SU-DHL-6 (cell line): Measurements from ENCODE around the gene WDR62.

Experiments
- H2AFZ ChIP-seq: fragments of 200-600 bp; sonication (generic); 2 replicates; pipeline ENCODE4 v1.6.1; 2014; ENCODE audit warnings: low read depth, mild to moderate bottlenecking, moderate library complexity, mixed read lengths, antibody characterized with exemption, low read length; ENCODE audit not compliant: severe bottlenecking
- H3F3A ChIP-seq: fragments of 200-600 bp; shearing (Covaris generic); 2 replicates; pipeline ENCODE4 v1.6.0; 2016; ENCODE audit warnings: antibody characterized with exemption, mild to moderate bottlenecking; ENCODE audit not compliant: insufficient read depth
- H3K27ac ChIP-seq: fragments of 200-600 bp; sonication (generic); 2 replicates; pipeline ENCODE4 v1.5.1; 2016; ENCODE audit warnings: low read depth, mild to moderate bottlenecking, low read length, moderate library complexity, mixed read lengths
- H3K27me3 ChIP-seq: fragments of 200-600 bp; sonication (generic), shearing (Covaris generic); 2 replicates; pipeline ENCODE4 v1.6.0; 2014; ENCODE audit warnings: mild to moderate bottlenecking, low read length
- H3K36me3 ChIP-seq: fragments of 200-600 bp; sonication (generic); 2 replicates; pipeline ENCODE4 v1.6.1; 2014; ENCODE audit warnings: mild to moderate bottlenecking, low read length, mixed read lengths
- H3K4me2 ChIP-seq: fragments of 300-600, 200-600 bp; shearing (Covaris generic), sonication (generic); 2 replicates; pipeline ENCODE4 v1.6.0; 2014; ENCODE audit warnings: low read length, low read depth, mild to moderate bottlenecking; ENCODE audit not compliant: poor library complexity, severe bottlenecking
- H3K4me3 ChIP-seq: fragments of 200-600 bp; sonication (generic); 2 replicates; pipeline ENCODE4 v1.5.1; 2014; ENCODE audit warnings: antibody characterized with exemption, low read length, mild to moderate bottlenecking, mixed read lengths; ENCODE audit not compliant: insufficient read depth, poor library complexity, severe bottlenecking
- H3K79me2 ChIP-seq: fragments of 200-600 bp; sonication (generic); 2 replicates; pipeline ENCODE4 v1.6.1; 2014; ENCODE audit warnings: mild to moderate bottlenecking, low read length, moderate library complexity; ENCODE audit not compliant: insufficient read depth
- H3K9ac ChIP-seq: fragments of 200-600 bp; sonication (generic); 2 replicates; pipeline ENCODE4 v1.7.0; 2014; ENCODE audit warnings: mild to moderate bottlenecking, low read length
- H3K9me2 ChIP-seq: fragments of 200-600 bp; sonication (generic); replicated peaks from 2 replicates; pipeline ENCODE4 v1.6.1; 2014; ENCODE audit warnings: low read length; ENCODE audit not compliant: insufficient read depth
- H3K9me3 ChIP-seq: fragments of 200-600 bp; sonication (generic); 2 replicates; pipeline ENCODE4 v1.6.1; 2014; ENCODE audit warnings: low read length, mixed read lengths; ENCODE audit not compliant: insufficient read depth
- H4K20me1 ChIP-seq: fragments of 200-600 bp; sonication (generic); 2 replicates; pipeline ENCODE4 v1.6.1; 2014; ENCODE audit warnings: low read depth, mild to moderate bottlenecking, antibody characterized with exemption, low read length, moderate library complexity, mixed read lengths
- EZH2phosphoT487 ChIP-seq: fragments of 200-600 bp; sonication (generic), shearing (Covaris generic); conservative IDR thresholded peaks from 2 replicates; pipeline ENCODE4 v1.6.1; 2018; ENCODE audit warnings: mild to moderate bottlenecking, antibody characterized with exemption, low read length, moderate library complexity, mixed read lengths
- TF ChIP-seq, protein P1 (sequence below): fragments of 200-600 bp; sonication (generic); IDR thresholded peaks from one replicate; pipeline ENCODE4 v1.5.1; 2017; ENCODE audit warnings: antibody characterized with exemption, mild to moderate bottlenecking, low read length, moderate library complexity; ENCODE audit not compliant: insufficient read depth, poor library complexity, severe bottlenecking

The WDR62 gene

GRCh38 chr19:36051637-36052036, 3.1 kb upstream of the WDR62 start:
- Histone ChIP-seq H3K79me2 (peaks cover 19% of the 10 kb centered on the region), H3K27ac (no peak overlapping the region), H4K20me1 (no peaks in the 10 kb centered on the region; the same call in 1 of the 2 replicates), H3K9me3 (no peaks in the 10 kb centered on the region), H3K36me3 (no peaks in the 10 kb centered on the region), H3K4me3 (no peak overlapping the region), H2AFZ (no peak overlapping the region), H3K9ac (no peak overlapping the region), H3K9me2 (no peaks in the 10 kb centered on the region), H3K4me2 (no peak overlapping the region), H3K27me3 (no peaks in the 10 kb centered on the region), H3F3A (peaks cover 14% of the 10 kb centered on the region)
- TF ChIP-seq, protein P1, sequence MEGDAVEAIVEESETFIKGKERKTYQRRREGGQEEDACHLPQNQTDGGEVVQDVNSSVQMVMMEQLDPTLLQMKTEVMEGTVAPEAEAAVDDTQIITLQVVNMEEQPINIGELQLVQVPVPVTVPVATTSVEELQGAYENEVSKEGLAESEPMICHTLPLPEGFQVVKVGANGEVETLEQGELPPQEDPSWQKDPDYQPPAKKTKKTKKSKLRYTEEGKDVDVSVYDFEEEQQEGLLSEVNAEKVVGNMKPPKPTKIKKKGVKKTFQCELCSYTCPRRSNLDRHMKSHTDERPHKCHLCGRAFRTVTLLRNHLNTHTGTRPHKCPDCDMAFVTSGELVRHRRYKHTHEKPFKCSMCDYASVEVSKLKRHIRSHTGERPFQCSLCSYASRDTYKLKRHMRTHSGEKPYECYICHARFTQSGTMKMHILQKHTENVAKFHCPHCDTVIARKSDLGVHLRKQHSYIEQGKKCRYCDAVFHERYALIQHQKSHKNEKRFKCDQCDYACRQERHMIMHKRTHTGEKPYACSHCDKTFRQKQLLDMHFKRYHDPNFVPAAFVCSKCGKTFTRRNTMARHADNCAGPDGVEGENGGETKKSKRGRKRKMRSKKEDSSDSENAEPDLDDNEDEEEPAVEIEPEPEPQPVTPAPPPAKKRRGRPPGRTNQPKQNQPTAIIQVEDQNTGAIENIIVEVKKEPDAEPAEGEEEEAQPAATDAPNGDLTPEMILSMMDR: no peak
- TF ChIP-seq EZH2phosphoT487: no peak

DNA sequence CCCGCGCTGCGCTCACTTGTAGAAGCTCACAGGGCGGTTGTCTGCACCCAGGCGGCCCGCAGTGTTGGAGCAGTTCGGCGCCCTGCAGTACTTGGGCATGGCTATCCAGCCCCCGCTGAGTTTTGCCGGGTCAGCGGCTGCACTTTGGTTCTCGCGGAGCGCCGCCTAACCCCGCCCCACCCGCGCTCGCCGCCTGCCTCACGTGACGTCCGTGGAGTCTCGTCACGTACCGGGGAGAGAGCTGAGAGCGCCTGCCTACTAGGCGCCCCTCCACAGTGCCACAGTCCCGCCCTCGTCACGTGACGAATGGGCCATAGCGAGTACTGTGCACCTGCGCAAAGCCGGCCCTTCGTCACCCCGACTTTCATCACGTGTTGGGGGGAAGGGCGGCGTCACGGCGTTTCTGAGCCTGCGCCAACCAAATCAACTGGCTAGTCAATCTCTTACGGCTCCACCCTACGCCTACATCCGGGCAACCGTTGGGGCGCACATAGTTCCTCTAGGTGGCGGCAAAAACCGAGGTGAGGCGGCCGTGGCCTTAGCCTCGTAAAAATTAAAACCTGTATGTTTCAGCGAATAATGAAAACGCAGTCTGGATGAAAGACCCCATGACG, 471 bp upstream of the WDR62 start, which contains the start of gene THAP8:
TSS of gene THAP8 (minus strand) at position 167 of the 614 bp plus-strand sequence. CDS start at position 99, 68 bp downstream.
- no peaks in the 10 kb centered on the region; the same call in 1 of the 2 replicates for H4K20me1 ChIP-seq
- H3K9me3 ChIP-seq: no peaks in the 10 kb centered on the region
- H2AFZ ChIP-seq: peak within 1 kb of the TSS; percentile 84
- peak within 1 kb of the TSS; percentile 77 for H3K4me3 ChIP-seq
- TF ChIP-seq, protein P1: no peak
- TF ChIP-seq EZH2phosphoT487: no peak
- H3K9me2 ChIP-seq: no peaks in the 10 kb centered on the region
- peak within 1 kb of the TSS; percentile 92 for H3K9ac ChIP-seq
- peaks cover 43% of the 10 kb centered on the region for H3K79me2 ChIP-seq
- peak within 1 kb of the TSS; percentile 81 for H3K4me2 ChIP-seq
- H3K27me3 ChIP-seq: no peaks in the 10 kb centered on the region
- H3K27ac ChIP-seq: peak within 1 kb of the TSS; percentile 94
- peaks cover 14% of the 10 kb centered on the region for H3F3A ChIP-seq
- H3K36me3 ChIP-seq: no peaks in the 10 kb centered on the region

DNA sequence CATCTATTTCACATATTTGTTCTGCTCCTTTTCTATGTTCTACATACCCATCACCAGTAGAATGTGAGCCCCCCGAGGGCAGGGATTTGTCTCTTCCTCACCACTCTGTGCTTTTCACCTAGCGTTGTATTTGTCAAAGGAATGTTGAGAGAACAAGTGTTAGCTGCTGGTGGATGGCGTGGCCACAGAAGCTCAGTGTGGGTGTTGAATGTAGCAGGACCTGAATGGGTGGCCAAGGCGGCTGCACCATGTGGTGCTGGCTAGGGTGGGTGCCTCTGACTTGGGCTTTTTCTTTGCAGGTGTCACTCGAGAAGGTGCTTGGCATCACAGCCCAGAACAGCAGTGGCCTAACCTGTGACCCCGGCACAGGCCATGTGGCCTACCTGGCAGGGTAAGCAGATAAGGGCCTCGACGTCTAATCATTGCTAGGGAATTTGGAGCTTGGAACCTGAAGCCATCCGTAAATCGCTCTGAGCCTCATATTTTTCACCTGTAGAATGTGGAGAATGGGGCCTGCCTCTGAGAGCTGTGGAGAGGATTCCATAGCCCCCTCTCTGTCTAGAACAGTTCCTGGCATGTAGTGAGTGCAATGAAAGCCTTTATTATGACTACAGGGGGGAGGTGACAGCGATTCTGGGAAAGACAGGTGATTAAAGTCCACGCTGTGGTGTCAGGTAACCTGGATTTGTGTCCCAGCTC, 3.9 kb downstream of the WDR62 start:
- no peaks in the 10 kb centered on the region; the same call in 1 of the 2 replicates for H4K20me1 ChIP-seq
- H3K4me2 ChIP-seq: no peak overlapping the region
- H3K9me2 ChIP-seq: no peaks in the 10 kb centered on the region
- no peaks in the 10 kb centered on the region for H3K9me3 ChIP-seq
- H3F3A ChIP-seq: peaks cover 5% of the 10 kb centered on the region
- no peaks in the 10 kb centered on the region for H3K27me3 ChIP-seq
- H2AFZ ChIP-seq: no peak overlapping the region
- no peaks in the 10 kb centered on the region for H3K36me3 ChIP-seq
- peaks cover 57% of the 10 kb centered on the region for H3K79me2 ChIP-seq
- no peak overlapping the region for H3K4me3 ChIP-seq
- H3K27ac ChIP-seq: no peak overlapping the region
- TF ChIP-seq, protein P1: no peak
- TF ChIP-seq EZH2phosphoT487: no peak
- H3K9ac ChIP-seq: no peak overlapping the region
